Ascending aorta (tissue), 2 donors: Measurements from ENCODE around the gene FAAP100. TPM values are rescaled to one million over a fixed set of nuclear protein-coding genes. Genes with fewer than 3 reads are reported as not detected.
"Not testable (repeated sequence)": the region's sequence is repeated elsewhere in the genome, so short reads cannot be mapped to it uniquely, and the experiment has no call there.

Experiments used
- DNase-seq, 2 donors: peaks; one replicate each; pipeline ENCODE4 v3.0.0-alpha.2; 2019; ENCODE audit warnings: low spot score in 2 of 2
- H3K27ac ChIP-seq, 2 donors: fragments of 200-600 bp; sonication (generic); one replicate each; pipeline ENCODE4 v1.5.1; 2016 to 2017; ENCODE audit warnings: mild to moderate bottlenecking in 1 of 2
- H3K27me3 ChIP-seq: fragments of 200-600 bp; sonication (generic); one replicate; pipeline ENCODE4 v1.5.1; 2017
- H3K36me3 ChIP-seq, 2 donors: fragments of 200-600 bp; sonication (generic); one replicate each; pipeline ENCODE4 v1.5.1; 2016
- H3K4me1 ChIP-seq, 2 donors: fragments of 200-600 bp; sonication (generic); one replicate each; pipeline ENCODE4 v1.5.1; 2016 to 2017; ENCODE audit warnings: mild to moderate bottlenecking in 1 of 2
- H3K4me3 ChIP-seq, 2 donors: fragments of 200-600 bp; sonication (generic); one replicate each; pipeline ENCODE4 v1.5.1; 2016 to 2017; ENCODE audit warnings: mild to moderate bottlenecking in 1 of 2
- H3K9me3 ChIP-seq, 2 donors: fragments of 200-600 bp; sonication (generic); one replicate each; pipeline ENCODE4 v1.5.1; 2016
- intact Hi-C: fragments of 100-400 bp; cut with DNase I; formaldehyde crosslinking; loops from one replicate; pipeline ENCODE4 v1.15.1; 2023
- total RNA-seq: library from RNA; depleted of rRNA; stranded (reverse); fragments of >200 nt; gene quantifications from one replicate; pipeline ENCODE4 v1.1.0, GENCODE V29; 2016
- TF ChIP-seq, protein P1 (sequence below), 3 experiments: fragments of 200-600 bp in 2 of 3; fragments of 450-650 bp in 1 of 3; sonication (generic) in 2 of 3; IDR thresholded peaks; one replicate each; pipeline ENCODE4 v1.5.1; 2016 to 2019; ENCODE audit warnings: antibody characterized with exemption in 3 of 3, mild to moderate bottlenecking in 1 of 3, moderate library complexity in 1 of 3

Gene FAAP100
- total RNA-seq, 1 donor from 2014 or later = 75.6 TPM

DNA sequence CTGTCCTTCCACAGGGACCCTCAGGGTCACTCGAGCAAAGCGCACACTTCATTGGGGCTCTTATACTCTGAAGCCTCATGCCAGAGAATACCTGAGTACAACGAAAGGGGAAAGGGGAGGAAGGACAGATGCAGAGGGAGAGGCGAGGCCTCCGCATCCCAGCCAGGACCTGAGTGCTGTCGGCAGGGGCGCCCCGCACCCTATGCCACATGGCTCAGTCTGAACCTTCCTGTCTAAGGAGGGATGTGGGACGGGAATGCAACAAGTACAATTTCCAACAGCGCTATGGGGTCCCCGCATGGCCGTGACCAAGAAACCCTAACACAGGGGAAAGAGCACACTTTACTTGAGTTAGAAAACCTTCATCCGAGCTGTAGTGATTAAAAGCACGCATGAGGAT lies 39.8 kb upstream of the FAAP100 start:
- Histone ChIP-seq H3K9me3 (no peaks in the 10 kb centered on the region), H3K27ac (no peak overlapping the region), H3K4me1 (peaks cover 8 to 22% of the 10 kb centered on the region in 2 donors), H3K4me3 (no peak overlapping the region), H3K36me3 (peaks cover 69 to 76% of the 10 kb centered on the region in 2 donors), H3K27me3 (no peaks in the 10 kb centered on the region)
- intact Hi-C loops = no loop called here
- TF ChIP-seq, protein P1, sequence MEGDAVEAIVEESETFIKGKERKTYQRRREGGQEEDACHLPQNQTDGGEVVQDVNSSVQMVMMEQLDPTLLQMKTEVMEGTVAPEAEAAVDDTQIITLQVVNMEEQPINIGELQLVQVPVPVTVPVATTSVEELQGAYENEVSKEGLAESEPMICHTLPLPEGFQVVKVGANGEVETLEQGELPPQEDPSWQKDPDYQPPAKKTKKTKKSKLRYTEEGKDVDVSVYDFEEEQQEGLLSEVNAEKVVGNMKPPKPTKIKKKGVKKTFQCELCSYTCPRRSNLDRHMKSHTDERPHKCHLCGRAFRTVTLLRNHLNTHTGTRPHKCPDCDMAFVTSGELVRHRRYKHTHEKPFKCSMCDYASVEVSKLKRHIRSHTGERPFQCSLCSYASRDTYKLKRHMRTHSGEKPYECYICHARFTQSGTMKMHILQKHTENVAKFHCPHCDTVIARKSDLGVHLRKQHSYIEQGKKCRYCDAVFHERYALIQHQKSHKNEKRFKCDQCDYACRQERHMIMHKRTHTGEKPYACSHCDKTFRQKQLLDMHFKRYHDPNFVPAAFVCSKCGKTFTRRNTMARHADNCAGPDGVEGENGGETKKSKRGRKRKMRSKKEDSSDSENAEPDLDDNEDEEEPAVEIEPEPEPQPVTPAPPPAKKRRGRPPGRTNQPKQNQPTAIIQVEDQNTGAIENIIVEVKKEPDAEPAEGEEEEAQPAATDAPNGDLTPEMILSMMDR (IDR thresholded peaks at IDR 0.05) = no peak
- DNase-seq = no peak

DNA sequence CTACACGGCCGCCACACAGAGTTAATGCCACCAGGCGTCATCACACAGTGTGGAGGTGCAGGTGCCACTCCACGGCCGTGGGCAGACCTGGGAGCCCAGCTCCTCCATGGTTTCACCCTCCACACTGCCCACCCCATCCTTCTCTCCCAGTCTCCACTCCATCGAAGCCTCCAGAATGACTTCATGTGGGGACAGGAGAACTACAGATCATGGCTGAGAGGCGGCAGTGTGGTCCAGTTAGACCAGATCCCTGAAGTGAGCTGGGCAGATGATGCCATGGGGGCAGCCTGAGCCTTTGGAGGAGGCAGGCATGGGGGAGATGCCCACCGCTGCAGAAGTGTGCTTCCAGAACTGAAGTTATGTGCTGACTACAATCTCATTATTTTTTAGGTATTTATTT lies 38.0 kb upstream of the FAAP100 start:
- peaks cover 70 to 86% of the 10 kb centered on the region in 2 donors for H3K36me3 ChIP-seq
- intact Hi-C loops = no loop called here

DNA sequence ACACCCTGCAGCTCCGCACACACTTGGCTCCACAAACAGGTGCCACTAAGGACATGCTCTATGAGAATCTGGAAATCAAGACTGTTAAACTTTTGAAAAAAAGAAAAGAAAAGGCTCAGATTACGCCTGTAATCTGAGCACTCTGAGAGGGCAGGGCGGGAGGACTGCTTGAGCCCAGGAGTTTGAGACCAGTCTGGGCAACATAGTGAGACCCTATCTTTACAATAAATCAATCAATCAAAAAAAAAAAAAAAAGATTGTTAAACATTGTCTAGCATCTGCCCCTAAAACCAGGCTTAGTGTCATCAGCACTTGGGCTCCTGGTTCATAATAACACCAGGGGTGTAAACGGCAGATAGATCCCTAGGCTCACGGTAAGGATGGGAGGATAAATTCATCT lies 37.5 kb upstream of the FAAP100 start:
- TF ChIP-seq, protein P1 (IDR thresholded peaks at IDR 0.05) = no peak
- Histone ChIP-seq H3K27me3 (no peaks in the 10 kb centered on the region), H3K27ac (no peak overlapping the region), H3K36me3 (peaks cover 70 to 91% of the 10 kb centered on the region in 2 donors), H3K4me1 (peaks cover 4% of the 10 kb centered on the region in 2 donors), H3K4me3 (no peak overlapping the region), H3K9me3 (no peaks in the 10 kb centered on the region)
- no peak for DNase-seq
- intact Hi-C loops = no loop called here

More for the DNA sequence above, 38.0 kb upstream of the FAAP100 start:
- Histone ChIP-seq H3K4me1 (peaks cover 4 to 7% of the 10 kb centered on the region in 2 donors), H3K27ac (no peak overlapping the region), H3K9me3 (no peaks in the 10 kb centered on the region), H3K27me3 (no peaks in the 10 kb centered on the region), H3K4me3 (no peak overlapping the region)
- TF ChIP-seq, protein P1 (IDR thresholded peaks at IDR 0.05) = no peak
- DNase-seq = no peak

DNA sequence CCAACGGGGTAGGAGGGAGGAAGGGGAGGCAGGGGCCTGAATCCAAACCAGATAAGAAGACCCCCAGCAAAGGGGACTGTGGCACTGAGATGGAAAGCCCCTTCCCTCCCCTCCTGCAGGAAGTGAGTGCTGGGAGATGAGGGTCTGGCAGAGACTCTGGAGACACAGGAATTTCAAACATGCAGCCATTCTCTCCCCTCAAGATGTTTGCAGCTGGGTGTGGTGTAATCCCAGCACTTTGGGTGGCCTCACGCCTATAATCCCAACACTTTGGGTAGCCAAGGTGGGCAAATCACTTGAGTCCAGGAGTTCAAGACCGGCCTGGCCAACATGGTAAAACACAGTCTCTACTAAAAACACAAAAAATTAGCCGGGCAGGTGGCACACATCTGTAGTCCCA lies 33.9 kb upstream of the FAAP100 start:
- H3K9me3 ChIP-seq = no peaks in the 10 kb centered on the region
- H3K27me3 ChIP-seq = no peaks in the 10 kb centered on the region
- no peak overlapping the region for H3K4me3 ChIP-seq
- peaks cover 69 to 94% of the 10 kb centered on the region in 2 donors for H3K36me3 ChIP-seq
- H3K27ac ChIP-seq = no peak overlapping the region
- TF ChIP-seq, protein P1 (IDR thresholded peaks at IDR 0.05) = no peak
- no peaks in the 10 kb centered on the region for H3K4me1 ChIP-seq
- intact Hi-C loops = no loop called here
- no peak for DNase-seq

DNA sequence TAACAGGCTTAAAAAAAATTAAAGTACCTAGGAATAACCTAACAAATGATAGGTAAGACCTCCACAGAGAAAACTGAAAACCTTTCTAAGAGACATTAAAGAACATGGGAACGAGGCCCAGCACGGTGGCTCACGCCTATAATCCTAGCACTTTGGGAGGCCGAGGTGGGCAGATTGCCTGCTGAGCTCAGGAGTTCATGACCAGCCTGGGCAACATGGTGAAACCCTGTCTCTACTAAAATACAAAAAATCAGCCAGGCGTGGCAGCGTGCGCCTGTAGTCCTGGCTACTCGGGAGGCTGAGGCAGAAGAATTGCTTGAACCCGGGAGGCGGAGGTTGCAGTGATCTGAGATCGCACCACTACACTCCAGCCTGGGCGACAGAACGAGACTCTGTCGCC lies 32.6 kb upstream of the FAAP100 start:
- intact Hi-C loops, H3K4me1 ChIP-seq: not testable (repeated sequence)

DNA sequence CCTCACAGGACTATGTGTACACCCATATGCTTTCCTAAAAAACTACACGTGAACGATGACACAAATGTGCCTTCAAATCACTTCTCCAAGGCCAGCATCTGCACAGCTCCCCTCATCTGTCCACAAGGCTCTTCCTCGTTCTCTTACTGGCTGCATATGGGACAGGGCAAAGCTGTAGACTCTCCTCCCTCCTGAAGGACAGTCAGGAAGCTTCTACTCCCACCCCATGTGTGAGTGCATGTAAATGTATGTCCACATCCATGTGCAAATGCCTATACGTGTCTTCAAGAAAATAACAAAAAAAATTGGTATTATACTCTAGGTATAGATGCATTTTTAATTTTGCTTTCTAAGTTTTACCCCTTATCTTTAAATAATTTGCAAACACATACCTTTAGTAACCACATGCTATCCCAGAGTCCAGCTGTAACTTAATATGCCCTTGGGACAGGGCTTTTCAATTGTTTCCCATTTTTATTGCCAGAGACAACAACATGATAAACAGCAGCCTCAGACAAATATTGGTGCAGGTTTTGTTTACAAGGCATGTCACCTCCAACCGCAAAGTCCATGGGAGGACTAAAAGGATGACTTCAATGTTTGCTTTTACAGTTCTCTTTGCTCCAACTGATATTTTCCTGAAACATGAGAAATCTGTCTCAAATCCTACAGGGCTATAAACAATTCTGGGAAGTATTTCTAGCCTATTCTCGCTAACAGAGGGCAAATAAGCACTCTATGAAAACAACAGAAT lies 31.6 kb upstream of the FAAP100 start:
- H3K27me3 ChIP-seq = no peaks in the 10 kb centered on the region
- TF ChIP-seq, protein P1 (IDR thresholded peaks at IDR 0.05) = no peak
- no peaks in the 10 kb centered on the region for H3K4me1 ChIP-seq
- intact Hi-C loops = no loop called here
- no peak for DNase-seq
- H3K9me3 ChIP-seq = no peaks in the 10 kb centered on the region
- peaks cover 47 to 85% of the 10 kb centered on the region in 2 donors for H3K36me3 ChIP-seq
- no peak overlapping the region for H3K27ac ChIP-seq
- no peak overlapping the region for H3K4me3 ChIP-seq

More for the DNA sequence above, 32.6 kb upstream of the FAAP100 start:
- not testable (repeated sequence) for H3K27ac ChIP-seq, H3K9me3 ChIP-seq, DNase-seq, H3K4me3 ChIP-seq, H3K27me3 ChIP-seq
- peaks cover 55 to 90% of the 10 kb centered on the region in 2 donors for H3K36me3 ChIP-seq
